Mesenchymal stem cell (in vitro differentiated cells and primary cell): ENCODE measurements around the gene BCL2.
A peak's percentile ranks its signal among the peaks of the same experiment; 100 is the strongest.

Source experiments
- DNase-seq: peaks from one replicate; pipeline ENCODE4 v3.0.0-alpha.2; 2013
- H2AFZ ChIP-seq: one replicate; pipeline ENCODE4 v1.6.1; 2013; ENCODE audit warnings: low read depth, mild to moderate bottlenecking, control low read depth, inconsistent platforms, low read length, moderate library complexity
- H2AK5ac ChIP-seq: 2 replicates; pipeline ENCODE4 v1.6.1; 2013; ENCODE audit warnings: low read length, moderate library complexity, mild to moderate bottlenecking, inconsistent platforms; ENCODE audit not compliant: severe bottlenecking
- H2BK120ac ChIP-seq: one replicate; pipeline ENCODE4 v1.6.1; 2013; ENCODE audit warnings: low read depth, mild to moderate bottlenecking, inconsistent platforms, low read length, moderate library complexity
- H2BK12ac ChIP-seq, 2 experiments: one replicate each; pipeline ENCODE4 v1.6.1; 2013; ENCODE audit warnings: inconsistent platforms in 2 of 2, low read length in 2 of 2, mild to moderate bottlenecking in 2 of 2, moderate library complexity in 2 of 2, control low read depth in 1 of 2
- H2BK15ac ChIP-seq: one replicate; pipeline ENCODE4 v1.6.1; 2013; ENCODE audit warnings: mild to moderate bottlenecking, low read depth, inconsistent platforms; ENCODE audit not compliant: poor library complexity, severe bottlenecking
- H2BK5ac ChIP-seq: 2 replicates; pipeline ENCODE4 v1.6.1; 2013; ENCODE audit warnings: low read depth, mild to moderate bottlenecking, low read length, control low read depth, inconsistent platforms; ENCODE audit not compliant: poor library complexity, severe bottlenecking
- H3K14ac ChIP-seq, 2 experiments: one replicate each; pipeline ENCODE4 v1.6.1; 2013; ENCODE audit warnings: inconsistent platforms in 2 of 2, low read length in 2 of 2, control low read depth in 1 of 2, mild to moderate bottlenecking in 1 of 2, moderate library complexity in 1 of 2
- H3K18ac ChIP-seq, 2 experiments: one replicate each; pipeline ENCODE4 v1.6.1; 2013; ENCODE audit warnings: inconsistent platforms in 2 of 2, low read length in 2 of 2, control low read depth in 1 of 2, low read depth in 1 of 2, mild to moderate bottlenecking in 1 of 2
- H3K23ac ChIP-seq, 2 experiments: one replicate each; pipeline ENCODE4 v1.6.1; 2013; ENCODE audit warnings: inconsistent platforms in 2 of 2, low read length in 2 of 2, mild to moderate bottlenecking in 2 of 2, moderate library complexity in 2 of 2, control low read depth in 1 of 2
- H3K27ac ChIP-seq: 2 replicates; pipeline ENCODE4 v1.5.1; 2013; ENCODE audit warnings: mild to moderate bottlenecking, moderate library complexity, low read length, control low read depth, inconsistent platforms; ENCODE audit not compliant: poor library complexity, severe bottlenecking
- H3K27me3 ChIP-seq, 2 experiments: 2 replicates each; pipeline versions ENCODE4 v1.6.1 to v1.7.0; 2013; ENCODE audit warnings: low read length in 2 of 2, mild to moderate bottlenecking in 2 of 2, moderate library complexity in 2 of 2, control low read depth in 1 of 2, inconsistent platforms in 1 of 2; ENCODE audit not compliant: control insufficient read depth in 1 of 2, insufficient read depth in 1 of 2
- H3K36me3 ChIP-seq, 2 experiments: 2 replicates each; pipeline versions ENCODE4 v1.6.1 to v1.7.0; 2013; ENCODE audit warnings: low read length in 2 of 2, control low read depth in 1 of 2, inconsistent platforms in 1 of 2, low read depth in 1 of 2, mild to moderate bottlenecking in 1 of 2; ENCODE audit not compliant: insufficient read depth in 2 of 2, control insufficient read depth in 1 of 2
- H3K4ac ChIP-seq, 2 experiments: one replicate each; pipeline ENCODE4 v1.6.1; 2013; ENCODE audit warnings: inconsistent platforms in 2 of 2, low read length in 2 of 2, mild to moderate bottlenecking in 2 of 2, moderate library complexity in 2 of 2, control low read depth in 1 of 2, low read depth in 1 of 2
- H3K4me1 ChIP-seq: 2 replicates; pipeline ENCODE4 v1.6.1; 2013; ENCODE audit warnings: low read depth, low read length, control low read depth; ENCODE audit not compliant: control insufficient read depth, insufficient read depth
- H3K4me2 ChIP-seq: 2 replicates; pipeline ENCODE4 v1.6.1; 2013; ENCODE audit warnings: low read length, mild to moderate bottlenecking, inconsistent platforms; ENCODE audit not compliant: poor library complexity, severe bottlenecking
- H3K4me3 ChIP-seq, 2 experiments: 2 replicates each; pipeline versions ENCODE4 v1.5.1 to v1.7.0; 2013; ENCODE audit warnings: low read length in 2 of 2, mild to moderate bottlenecking in 2 of 2, control low read depth in 1 of 2, low read depth in 1 of 2; ENCODE audit not compliant: insufficient read depth in 1 of 2
- H3K79me1 ChIP-seq: replicated peaks from 2 replicates; pipeline ENCODE4 v1.6.1; 2013; ENCODE audit warnings: mild to moderate bottlenecking, control low read depth, low read length, inconsistent platforms; ENCODE audit not compliant: poor library complexity, severe bottlenecking
- H3K9ac ChIP-seq: 2 replicates; pipeline ENCODE4 v1.7.0; 2013; ENCODE audit warnings: mild to moderate bottlenecking, low read length, moderate library complexity
- H3K9me3 ChIP-seq: 2 replicates; pipeline ENCODE4 v1.7.0; 2013; ENCODE audit warnings: mild to moderate bottlenecking, low read length; ENCODE audit not compliant: control insufficient read depth
- H4K8ac ChIP-seq: one replicate; pipeline ENCODE4 v1.6.1; 2013; ENCODE audit warnings: inconsistent platforms, mild to moderate bottlenecking, low read length, moderate library complexity
- H4K91ac ChIP-seq: one replicate; pipeline ENCODE4 v1.6.1; 2013; ENCODE audit warnings: mild to moderate bottlenecking, low read length, inconsistent platforms
- WGBS: methylation state at CpG from one replicate; pipeline ENCODE4 v1.1.7; 2013; ENCODE audit warnings: mixed read lengths; 5-methylcytosine and 5-hydroxymethylcytosine counted together

The BCL2 gene

DNA sequence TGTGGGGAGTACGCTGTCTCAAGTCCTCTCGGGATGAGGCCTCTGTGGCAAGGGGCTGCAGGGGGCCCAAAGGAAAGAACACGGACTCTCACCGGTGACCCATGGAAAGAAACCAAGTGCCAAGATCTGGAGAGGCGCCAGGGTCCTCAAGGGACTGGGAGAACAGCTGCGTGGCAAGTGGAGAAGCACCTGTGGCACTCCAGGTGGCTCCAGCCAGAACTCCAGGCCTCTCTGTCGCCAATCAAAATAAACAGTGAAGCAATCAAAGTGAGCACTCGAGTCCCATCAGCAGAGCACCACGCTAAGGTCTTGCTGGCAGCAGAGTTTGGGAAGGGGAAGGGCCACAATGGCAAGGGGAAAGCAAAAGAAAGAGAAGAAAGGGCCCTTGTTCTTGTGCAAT is 54.7 kb downstream of the BCL2 start:
- Histone ChIP-seq H4K8ac (no peak overlapping the region), H3K4ac (no peak overlapping the region), H2BK12ac (no peak overlapping the region), H3K79me1 (peaks cover 2% of the 10 kb centered on the region), H3K4me3 (no peak overlapping the region), H2AFZ (no peak overlapping the region), H2AK5ac (no peak overlapping the region), H3K27ac (no peak overlapping the region), H3K9me3 (no peaks in the 10 kb centered on the region), H3K14ac (no peak overlapping the region), H3K9ac (no peak overlapping the region), H2BK15ac (no peak overlapping the region), H3K23ac (no peak overlapping the region), H3K18ac (no peak overlapping the region), H2BK120ac (no peak overlapping the region), H2BK5ac (no peak overlapping the region), H3K27me3 (no peaks in the 10 kb centered on the region), H4K91ac (no peak overlapping the region), H3K4me1 (peaks cover 5% of the 10 kb centered on the region), H3K36me3 (no peaks in the 10 kb centered on the region), H3K4me2 (no peak overlapping the region)
- WGBS: 87% methylated on average over 9 of the region's 9 CpGs
- DNase-seq: no peak

DNA sequence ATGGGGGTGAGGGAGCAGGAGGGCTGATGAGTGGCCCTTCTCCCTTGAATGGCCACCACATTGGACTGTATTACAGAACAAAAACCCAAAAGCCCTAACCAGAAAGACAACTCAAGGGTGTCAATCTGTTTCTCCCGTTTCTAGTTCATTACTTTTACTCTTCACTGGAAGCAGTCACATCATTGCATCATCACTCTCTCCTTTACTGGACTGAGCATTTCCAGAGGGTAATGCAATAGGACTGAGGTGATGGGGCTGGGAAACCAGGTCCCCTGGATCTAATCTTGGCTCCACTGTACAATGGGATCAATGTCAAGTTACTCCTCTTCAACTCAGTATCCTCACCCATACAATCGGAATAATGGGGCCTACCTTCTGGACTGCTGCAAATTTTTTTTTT is 56.1 kb downstream of the BCL2 start:
- no peak overlapping the region for H2BK15ac ChIP-seq
- no peak overlapping the region for H3K9ac ChIP-seq
- H2BK120ac ChIP-seq: no peak overlapping the region
- H3K14ac ChIP-seq: no peak overlapping the region
- no peak overlapping the region for H3K23ac ChIP-seq
- H3K4me1 ChIP-seq: peaks cover 5% of the 10 kb centered on the region
- H3K4me3 ChIP-seq: no peak overlapping the region
- no peaks in the 10 kb centered on the region for H3K36me3 ChIP-seq
- peaks cover 3% of the 10 kb centered on the region for H3K79me1 ChIP-seq
- no peak overlapping the region for H2BK12ac ChIP-seq
- no peaks in the 10 kb centered on the region for H3K27me3 ChIP-seq
- H3K18ac ChIP-seq: no peak overlapping the region
- no peak overlapping the region for H3K27ac ChIP-seq
- no peak overlapping the region for H2BK5ac ChIP-seq
- no peak overlapping the region for H4K91ac ChIP-seq
- H2AK5ac ChIP-seq: no peak overlapping the region
- no peaks in the 10 kb centered on the region for H3K9me3 ChIP-seq
- 87% methylated on average over 2 of the region's 2 CpGs for WGBS
- no peak overlapping the region for H3K4ac ChIP-seq
- H2AFZ ChIP-seq: no peak overlapping the region
- DNase-seq: no peak
- H3K4me2 ChIP-seq: no peak overlapping the region
- H4K8ac ChIP-seq: no peak overlapping the region

DNA sequence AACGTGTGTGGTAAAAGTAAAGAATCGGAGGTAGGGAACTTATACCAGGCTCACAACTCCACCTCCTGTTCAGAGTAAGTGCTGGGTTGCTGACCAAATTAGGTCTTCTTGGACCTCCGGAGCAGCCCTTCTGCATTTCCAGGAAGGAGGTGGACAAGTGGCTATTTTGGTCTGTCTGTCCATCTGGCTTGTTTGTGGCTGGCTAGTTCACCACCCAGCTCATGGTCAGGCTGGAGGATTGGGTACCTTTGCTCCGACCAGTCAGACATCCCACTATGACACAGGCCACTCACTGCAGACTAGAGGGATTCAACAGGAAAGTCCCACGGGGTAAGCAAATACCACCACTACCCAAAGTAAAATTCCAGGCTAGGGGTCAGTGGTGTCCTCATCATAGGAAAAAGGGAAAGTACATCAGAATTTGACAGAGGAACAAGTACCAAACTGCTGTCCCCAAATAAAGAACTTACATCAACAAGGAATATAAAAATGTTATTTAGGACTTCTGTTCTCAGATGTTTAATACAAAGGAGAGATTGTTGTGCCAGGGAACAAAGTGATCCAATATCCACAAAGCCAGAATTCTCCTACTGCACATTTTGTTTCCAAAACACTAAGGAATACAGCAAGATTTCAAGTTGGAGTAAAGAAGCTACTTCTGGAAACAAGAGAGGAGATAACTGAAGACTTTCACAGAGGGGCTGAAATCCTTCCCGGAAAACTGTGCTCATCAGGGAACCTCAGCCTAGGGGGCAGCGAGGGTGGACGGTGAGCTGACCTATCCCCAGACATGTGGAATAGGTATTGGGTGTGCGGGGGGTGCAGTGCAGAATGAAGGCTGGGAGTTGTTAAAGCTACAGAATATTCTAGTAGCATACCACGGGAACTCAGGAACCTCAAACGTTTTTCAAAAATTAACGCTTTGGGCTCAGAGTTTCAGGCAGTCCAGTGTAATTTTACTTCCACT is 56.9 kb downstream of the BCL2 start:
- peak overlapping the region; percentile 16 for H2BK15ac ChIP-seq
- H2AFZ ChIP-seq: no peak overlapping the region
- no peak overlapping the region for H3K14ac ChIP-seq
- DNase-seq: no peak
- WGBS: 72% methylated on average over 10 of the region's 12 CpGs
- no peak overlapping the region for H3K4me3 ChIP-seq
- no peaks in the 10 kb centered on the region for H3K36me3 ChIP-seq
- H3K27me3 ChIP-seq: no peaks in the 10 kb centered on the region
- no peak overlapping the region for H2BK12ac ChIP-seq
- H3K4me1 ChIP-seq: peaks cover 5% of the 10 kb centered on the region
- H2AK5ac ChIP-seq: no peak overlapping the region
- H3K4me2 ChIP-seq: no peak overlapping the region
- H2BK120ac ChIP-seq: no peak overlapping the region
- H3K9me3 ChIP-seq: no peaks in the 10 kb centered on the region
- H4K8ac ChIP-seq: no peak overlapping the region
- no peak overlapping the region for H3K4ac ChIP-seq
- no peak overlapping the region for H3K18ac ChIP-seq
- H3K9ac ChIP-seq: no peak overlapping the region
- no peak overlapping the region for H3K23ac ChIP-seq
- peaks cover 3% of the 10 kb centered on the region for H3K79me1 ChIP-seq
- no peak overlapping the region for H4K91ac ChIP-seq
- H3K27ac ChIP-seq: no peak overlapping the region
- H2BK5ac ChIP-seq: no peak overlapping the region

DNA sequence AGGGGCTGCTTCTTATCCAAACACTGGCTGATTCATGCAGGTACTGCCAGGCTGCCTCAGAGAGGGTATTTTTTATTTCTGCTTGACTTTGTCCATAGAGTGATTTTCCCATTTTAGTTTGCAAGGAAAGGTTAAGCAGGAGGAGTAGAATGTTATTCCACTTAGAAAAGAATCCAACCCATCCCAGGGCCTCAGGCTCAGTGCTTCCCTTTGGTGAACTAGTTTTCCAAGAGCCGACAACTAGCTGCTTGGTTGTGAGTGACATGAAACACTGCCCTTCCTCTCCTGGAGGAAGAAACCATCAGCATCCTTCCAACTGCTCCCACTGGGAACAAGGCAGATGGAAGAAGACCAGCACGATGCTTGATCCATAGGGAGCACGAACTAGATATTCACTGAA is 58.5 kb downstream of the BCL2 start:
- Histone ChIP-seq H2AFZ (no peak overlapping the region), H3K4me3 (no peak overlapping the region), H3K27ac (no peak overlapping the region), H3K9ac (no peak overlapping the region), H3K4me1 (peaks cover 3% of the 10 kb centered on the region), H2BK5ac (no peak overlapping the region), H3K9me3 (no peaks in the 10 kb centered on the region), H3K4ac (no peak overlapping the region), H2BK12ac (no peak overlapping the region), H3K79me1 (peaks cover 2% of the 10 kb centered on the region), H3K14ac (no peak overlapping the region), H3K18ac (no peak overlapping the region), H3K4me2 (no peak overlapping the region), H4K8ac (no peak overlapping the region), H2BK120ac (no peak overlapping the region), H2AK5ac (no peak overlapping the region), H3K36me3 (no peaks in the 10 kb centered on the region), H3K23ac (no peak overlapping the region), H3K27me3 (no peaks in the 10 kb centered on the region), H2BK15ac (no peak overlapping the region), H4K91ac (no peak overlapping the region)
- WGBS: 94% methylated on average over 3 of the region's 3 CpGs
- no peak for DNase-seq
